Skeletal muscle tissue (tissue), 4 donors: Measurements from ENCODE around the gene ICAM3. TPM values are rescaled to one million over a fixed set of nuclear protein-coding genes. Genes with fewer than 3 reads are reported as not detected.

Experiments used
- H3K27ac ChIP-seq: one replicate; pipeline ENCODE4 v1.7.0; 2013; ENCODE audit warnings: mild to moderate bottlenecking, low read depth, low read length, inconsistent platforms
- H3K27me3 ChIP-seq, 3 donors: one replicate each; pipeline ENCODE4 v1.7.0; 2013; ENCODE audit warnings: low read length in 3 of 3; ENCODE audit not compliant: control insufficient read depth in 3 of 3, insufficient read depth in 3 of 3
- H3K36me3 ChIP-seq, 3 donors: one replicate each; pipeline ENCODE4 v1.7.0; 2013; ENCODE audit warnings: low read length in 3 of 3; ENCODE audit not compliant: control insufficient read depth in 3 of 3, insufficient read depth in 3 of 3
- H3K4me1 ChIP-seq, 3 donors: one replicate each; pipeline ENCODE4 v1.7.0; 2013; ENCODE audit warnings: low read length in 3 of 3, mild to moderate bottlenecking in 3 of 3; ENCODE audit not compliant: control insufficient read depth in 3 of 3, insufficient read depth in 3 of 3
- H3K4me3 ChIP-seq, 3 donors: one replicate each; pipeline ENCODE4 v1.7.0; 2013; ENCODE audit warnings: low read length in 3 of 3
- H3K9ac ChIP-seq, 3 donors: one replicate each; pipeline ENCODE4 v1.7.0; 2013; ENCODE audit warnings: low read length in 3 of 3, mild to moderate bottlenecking in 3 of 3, moderate library complexity in 2 of 3, low read depth in 1 of 3
- H3K9me3 ChIP-seq, 3 donors: one replicate each; pipeline ENCODE4 v1.7.0; 2013; ENCODE audit warnings: low read length in 3 of 3; ENCODE audit not compliant: control insufficient read depth in 3 of 3
- total RNA-seq: library from RNA; depleted of rRNA; stranded (reverse); fragments of >200 nt; gene quantifications from one replicate; pipeline ENCODE4 v1.2.3, GENCODE V29; 2014
- donor health status: Osteomylitis.

The ICAM3 gene
- total RNA-seq, 1 donor from 2014 or later: 8.4 TPM

DNA sequence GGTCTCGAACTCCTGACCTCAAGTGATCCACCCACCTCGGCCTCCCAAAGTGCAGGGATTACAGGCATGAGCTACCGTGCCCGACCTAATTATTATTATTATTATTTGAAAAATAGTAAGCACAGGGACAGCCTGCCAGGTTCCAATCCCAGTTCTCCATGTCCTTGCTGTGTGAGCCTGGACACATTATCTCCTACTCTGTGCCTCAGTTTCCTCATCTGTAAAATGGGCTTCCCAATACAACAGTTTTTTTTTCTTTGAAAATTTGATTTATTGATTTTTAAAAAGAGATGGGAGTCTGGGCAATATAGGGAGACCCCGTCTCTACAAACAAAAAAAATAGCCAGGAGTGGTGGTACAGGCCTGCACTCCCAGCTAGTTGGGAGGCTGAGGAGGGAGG is 33.1 kb downstream of the ICAM3 start:
- H3K27ac ChIP-seq: no peak overlapping the region
- H3K27me3 ChIP-seq: peaks cover 0 to 8% (median 7%) of the 10 kb centered on the region in 3 donors
- no peak overlapping the region for H3K9ac ChIP-seq
- H3K36me3 ChIP-seq: peaks cover 0 to 11% (median 10%) of the 10 kb centered on the region in 3 donors
- H3K9me3 ChIP-seq: no peaks in the 10 kb centered on the region
- no peak overlapping the region for H3K4me3 ChIP-seq
- no peaks in the 10 kb centered on the region for H3K4me1 ChIP-seq

DNA sequence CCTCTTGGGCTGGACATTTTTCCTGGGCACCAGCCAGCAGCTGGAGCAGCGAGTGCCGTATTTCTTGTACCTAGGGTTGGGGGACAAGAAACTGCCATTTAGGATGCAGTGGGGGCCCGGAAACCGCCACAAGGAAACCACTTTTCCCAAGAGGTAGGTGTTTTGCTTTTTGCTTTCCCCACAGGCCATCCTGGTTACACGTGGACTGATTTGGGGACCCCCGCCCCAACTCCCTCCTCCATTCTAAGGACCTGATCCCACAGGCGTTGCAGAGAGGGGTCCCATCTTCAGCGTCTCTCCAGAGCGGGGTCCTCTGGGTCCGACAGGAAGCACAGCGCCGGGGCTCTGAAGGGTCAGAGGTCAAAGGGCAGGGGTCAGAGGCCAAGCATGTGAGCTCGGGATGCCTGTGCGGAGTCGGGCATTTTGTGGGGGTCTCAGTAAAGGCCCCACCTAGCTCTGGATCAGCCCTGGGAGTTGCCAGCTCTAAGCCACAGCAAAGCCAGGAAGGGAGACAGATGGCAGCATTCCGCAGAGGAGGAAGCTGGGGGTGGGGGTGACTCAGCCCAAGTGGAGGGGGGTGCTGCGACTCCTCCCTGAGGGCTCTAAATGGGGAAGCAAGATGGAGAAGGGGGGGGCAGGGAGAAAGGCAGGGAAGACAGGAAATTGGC is 34.2 kb downstream of the ICAM3 start:
- H3K9me3 ChIP-seq: no peaks in the 10 kb centered on the region
- peaks cover 0 to 8% (median 7%) of the 10 kb centered on the region in 3 donors for H3K27me3 ChIP-seq
- peaks cover 0 to 5% (median 3%) of the 10 kb centered on the region in 3 donors for H3K36me3 ChIP-seq
- no peak overlapping the region for H3K4me3 ChIP-seq
- no peaks in the 10 kb centered on the region for H3K4me1 ChIP-seq
- no peak overlapping the region for H3K9ac ChIP-seq
- no peak overlapping the region for H3K27ac ChIP-seq

DNA sequence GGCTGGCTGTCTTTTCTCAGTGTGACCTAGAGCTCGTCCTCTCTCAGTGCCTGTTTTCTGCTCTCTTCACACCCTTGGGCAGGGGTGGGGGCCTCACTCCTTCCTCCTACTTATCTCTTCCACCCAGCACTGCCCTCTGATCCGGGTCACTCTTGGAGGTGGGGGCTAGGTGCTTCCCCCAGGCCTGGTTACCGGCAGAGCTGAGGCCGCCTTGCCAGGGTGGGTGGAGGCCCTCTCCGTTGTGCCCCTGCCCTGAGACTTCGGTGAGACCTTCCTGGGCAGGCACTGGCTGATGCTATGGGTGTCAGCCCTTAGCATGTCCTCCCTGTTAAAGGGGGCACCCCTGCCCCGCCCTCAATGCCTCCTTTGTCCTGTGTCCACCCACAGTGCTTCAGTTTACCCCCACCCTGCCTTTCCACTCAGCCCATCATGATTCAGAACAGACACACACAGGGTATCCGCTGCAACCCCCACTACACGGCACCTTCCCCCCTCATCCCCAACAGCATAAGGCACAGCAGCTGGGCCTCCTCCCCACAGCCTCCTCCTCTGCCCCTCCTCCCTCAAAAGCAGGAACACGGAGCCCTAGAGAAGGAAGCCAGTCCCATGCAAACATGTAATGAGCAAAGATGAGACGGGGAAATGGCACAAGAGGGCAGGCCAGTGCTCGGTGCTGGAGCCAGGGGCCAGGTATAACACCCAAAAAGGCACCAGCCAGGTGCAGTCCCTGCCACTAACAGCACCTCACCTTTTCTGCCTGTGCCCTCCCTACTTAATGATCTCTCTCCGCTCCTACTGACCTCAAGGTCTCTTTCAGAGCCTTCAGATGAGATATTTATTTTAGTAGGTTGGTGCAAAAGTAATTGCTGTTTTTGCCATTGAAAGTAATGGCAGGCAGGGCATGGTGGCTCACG is 39.6 kb downstream of the ICAM3 start:
- Histone ChIP-seq H3K9ac (no peak overlapping the region), H3K27ac (no peak overlapping the region), H3K36me3 (no peaks in the 10 kb centered on the region), H3K4me3 (no peak overlapping the region), H3K27me3 (peaks cover 21 to 38% (median 37%) of the 10 kb centered on the region in 3 donors), H3K9me3 (no peaks in the 10 kb centered on the region), H3K4me1 (peaks cover 5 to 14% (median 8%) of the 10 kb centered on the region in 3 donors)

DNA sequence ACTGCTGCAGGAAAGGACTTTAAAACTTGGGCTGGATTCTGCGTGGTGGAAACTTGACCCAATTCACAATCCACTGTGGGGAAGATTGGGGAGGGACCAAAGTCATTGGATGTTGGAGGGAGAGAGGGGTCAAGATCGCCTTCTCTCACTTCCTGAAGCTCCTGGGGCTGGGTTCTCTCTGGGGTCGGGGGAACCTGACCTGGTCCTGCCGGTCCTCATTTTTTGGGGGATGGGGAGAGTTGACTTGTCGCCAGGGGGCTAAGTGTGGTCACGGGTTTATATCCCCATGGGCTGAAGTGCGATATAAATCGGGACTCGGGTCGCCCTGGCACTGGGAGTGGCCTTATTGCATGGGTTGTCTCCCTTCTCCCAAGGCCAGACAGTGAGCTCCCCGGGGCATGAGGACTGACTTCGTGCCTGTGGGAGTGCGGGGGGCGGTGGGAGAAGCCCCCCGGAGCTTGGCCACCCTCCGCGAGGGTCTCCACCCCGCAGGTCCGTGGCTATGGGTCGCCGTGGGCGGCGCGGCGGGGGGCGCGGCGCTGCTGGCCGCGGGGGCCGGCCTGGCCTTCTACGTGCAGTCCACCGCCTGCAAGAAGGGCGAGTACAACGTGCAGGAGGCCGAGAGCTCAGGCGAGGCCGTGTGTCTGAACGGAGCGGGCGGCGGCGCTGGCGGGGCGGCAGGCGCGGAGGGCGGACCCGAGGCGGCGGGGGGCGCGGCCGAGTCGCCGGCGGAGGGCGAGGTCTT is 43.4 kb downstream of the ICAM3 start:
- H3K9me3 ChIP-seq: no peaks in the 10 kb centered on the region
- H3K27ac ChIP-seq: no peak overlapping the region
- no peak overlapping the region for H3K9ac ChIP-seq
- H3K36me3 ChIP-seq: no peaks in the 10 kb centered on the region
- peak overlapping the region in 2 of 3 donors; percentile 32 to 35 for H3K4me3 ChIP-seq
- H3K4me1 ChIP-seq: peaks cover 25 to 41% (median 30%) of the 10 kb centered on the region in 3 donors
- H3K27me3 ChIP-seq: peaks cover 58 to 68% (median 68%) of the 10 kb centered on the region in 3 donors

DNA sequence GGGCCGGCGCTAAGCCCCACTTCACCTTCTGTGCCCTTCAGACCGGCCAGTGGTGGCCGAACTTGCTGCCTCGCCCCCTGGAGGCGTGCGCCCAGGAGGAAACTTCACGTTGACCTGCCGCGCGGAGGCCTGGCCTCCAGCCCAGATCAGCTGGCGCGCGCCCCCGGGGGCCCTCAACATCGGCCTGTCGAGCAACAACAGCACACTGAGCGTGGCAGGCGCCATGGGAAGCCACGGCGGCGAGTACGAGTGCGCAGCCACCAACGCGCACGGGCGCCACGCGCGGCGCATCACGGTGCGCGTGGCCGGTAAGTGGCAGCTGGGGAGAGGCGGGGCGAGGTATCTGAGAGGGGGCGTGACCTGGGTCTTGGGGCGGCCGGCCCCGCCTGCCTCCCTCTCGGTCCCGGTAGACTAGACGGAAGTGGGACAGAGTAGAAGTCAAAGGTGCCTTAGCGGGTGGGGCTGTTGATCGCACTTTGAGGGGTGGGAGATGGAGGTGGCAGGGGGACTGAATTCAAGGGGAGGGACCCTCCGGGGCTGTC is 44.0 kb downstream of the ICAM3 start:
- no peak overlapping the region for H3K27ac ChIP-seq
- peak overlapping the region in 2 of 3 donors; percentile 32 to 35 for H3K4me3 ChIP-seq
- H3K9ac ChIP-seq: no peak overlapping the region
- no peaks in the 10 kb centered on the region for H3K36me3 ChIP-seq
- peaks cover 31 to 48% (median 37%) of the 10 kb centered on the region in 3 donors for H3K4me1 ChIP-seq
- H3K9me3 ChIP-seq: no peaks in the 10 kb centered on the region
- peaks cover 65 to 74% (median 74%) of the 10 kb centered on the region in 3 donors for H3K27me3 ChIP-seq

DNA sequence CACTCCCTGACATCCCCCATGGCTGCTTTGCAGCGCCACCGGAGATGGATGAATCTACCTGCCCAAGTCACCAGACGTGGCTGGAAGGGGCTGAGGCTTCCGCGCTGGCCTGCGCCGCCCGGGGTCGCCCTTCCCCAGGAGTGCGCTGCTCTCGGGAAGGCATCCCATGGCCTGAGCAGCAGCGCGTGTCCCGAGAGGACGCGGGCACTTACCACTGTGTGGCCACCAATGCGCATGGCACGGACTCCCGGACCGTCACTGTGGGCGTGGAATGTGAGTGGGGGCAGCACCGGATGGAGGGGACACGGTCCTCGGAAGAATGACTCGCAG is 45.1 kb downstream of the ICAM3 start:
- Histone ChIP-seq H3K27me3 (peaks cover 67 to 77% (median 74%) of the 10 kb centered on the region in 3 donors), H3K4me1 (peaks cover 35 to 56% (median 47%) of the 10 kb centered on the region in 3 donors), H3K27ac (no peak overlapping the region), H3K9ac (no peak overlapping the region), H3K9me3 (no peaks in the 10 kb centered on the region), H3K36me3 (no peaks in the 10 kb centered on the region), H3K4me3 (no peak overlapping the region)

DNA sequence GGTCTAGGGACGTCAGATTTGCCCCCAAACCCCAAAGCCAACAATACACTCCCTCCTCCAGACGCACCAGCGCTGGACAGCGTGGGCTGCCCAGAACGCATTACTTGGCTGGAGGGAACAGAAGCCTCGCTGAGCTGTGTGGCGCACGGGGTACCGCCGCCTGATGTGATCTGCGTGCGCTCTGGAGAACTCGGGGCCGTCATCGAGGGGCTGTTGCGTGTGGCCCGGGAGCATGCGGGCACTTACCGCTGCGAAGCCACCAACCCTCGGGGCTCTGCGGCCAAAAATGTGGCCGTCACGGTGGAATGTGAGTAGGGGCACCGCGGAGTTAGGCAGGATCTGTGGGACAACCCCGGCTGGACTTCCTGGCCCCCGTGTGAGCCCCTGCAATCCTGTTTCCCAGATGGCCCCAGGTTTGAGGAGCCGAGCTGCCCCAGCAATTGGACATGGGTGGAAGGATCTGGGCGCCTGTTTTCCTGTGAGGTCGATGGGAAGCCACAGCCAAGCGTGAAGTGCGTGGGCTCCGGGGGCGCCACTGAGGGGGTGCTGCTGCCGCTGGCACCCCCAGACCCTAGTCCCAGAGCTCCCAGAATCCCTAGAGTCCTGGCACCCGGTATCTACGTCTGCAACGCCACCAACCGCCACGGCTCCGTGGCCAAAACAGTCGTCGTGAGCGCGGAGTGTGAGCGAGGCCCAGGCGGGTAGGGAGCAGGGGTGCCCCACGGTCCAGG is 45.6 kb downstream of the ICAM3 start:
- no peaks in the 10 kb centered on the region for H3K36me3 ChIP-seq
- peaks cover 41 to 62% (median 52%) of the 10 kb centered on the region in 3 donors for H3K4me1 ChIP-seq
- no peak overlapping the region for H3K4me3 ChIP-seq

GRCh38 chr19:10292789-10293636 is 46.4 kb downstream of the ICAM3 start:
- Histone ChIP-seq H3K9ac (peak overlapping the region in 1 of 3 donors; percentile 16), H3K27ac (no peak overlapping the region), H3K36me3 (no peaks in the 10 kb centered on the region), H3K4me3 (peak overlapping the region in 2 of 3 donors; percentile 59 to 64), H3K9me3 (no peaks in the 10 kb centered on the region), H3K27me3 (peaks cover 81 to 87% (median 85%) of the 10 kb centered on the region in 3 donors), H3K4me1 (peaks cover 43 to 63% (median 54%) of the 10 kb centered on the region in 3 donors)

More for the DNA sequence above, 45.6 kb downstream of the ICAM3 start:
- Histone ChIP-seq H3K9me3 (no peaks in the 10 kb centered on the region), H3K27ac (no peak overlapping the region), H3K27me3 (peaks cover 73 to 81% (median 79%) of the 10 kb centered on the region in 3 donors), H3K9ac (peak overlapping the region in 1 of 3 donors; percentile 16)
